ENCODE data around the gene C2orf72.
A peak's percentile ranks its signal among the peaks of the same experiment; 100 is the strongest.
"Not testable (repeated sequence)": the region's sequence is repeated elsewhere in the genome, so short reads cannot be mapped to it uniquely, and the experiment has no call there.

C2orf72 gene

DNA sequence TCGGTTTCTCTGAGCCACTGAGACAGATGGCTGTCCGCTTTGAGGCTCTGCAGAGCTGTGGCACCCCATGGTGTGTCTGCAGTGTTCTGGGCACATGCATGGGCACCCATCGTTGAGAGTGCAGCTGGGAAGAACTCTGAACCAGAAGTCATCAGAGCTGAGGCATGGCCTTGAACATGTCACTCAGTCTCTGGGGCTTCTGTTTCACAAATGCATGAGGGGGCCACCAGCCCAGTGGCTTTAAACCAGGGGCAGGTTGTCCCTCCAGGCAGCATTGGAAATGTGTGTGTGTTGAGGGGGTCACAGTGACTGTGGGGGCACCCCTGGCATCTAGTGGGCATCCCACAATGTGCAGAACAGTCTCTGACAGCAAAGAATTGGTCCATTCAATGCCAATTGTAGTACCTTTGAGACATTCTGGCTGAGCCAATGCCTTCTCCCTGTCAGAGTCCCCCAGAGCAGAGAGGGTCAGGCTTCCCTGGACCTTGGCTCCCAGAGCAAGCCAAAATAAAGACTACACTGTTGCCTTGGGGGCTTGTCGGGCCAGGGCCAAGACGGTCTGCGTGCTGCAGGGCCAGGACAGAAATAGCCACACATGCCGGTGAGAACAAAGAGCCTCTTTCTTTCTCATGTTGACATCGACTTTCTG lies 10.1 kb downstream of the C2orf72 start:
- no peak for DNase-seq

DNA sequence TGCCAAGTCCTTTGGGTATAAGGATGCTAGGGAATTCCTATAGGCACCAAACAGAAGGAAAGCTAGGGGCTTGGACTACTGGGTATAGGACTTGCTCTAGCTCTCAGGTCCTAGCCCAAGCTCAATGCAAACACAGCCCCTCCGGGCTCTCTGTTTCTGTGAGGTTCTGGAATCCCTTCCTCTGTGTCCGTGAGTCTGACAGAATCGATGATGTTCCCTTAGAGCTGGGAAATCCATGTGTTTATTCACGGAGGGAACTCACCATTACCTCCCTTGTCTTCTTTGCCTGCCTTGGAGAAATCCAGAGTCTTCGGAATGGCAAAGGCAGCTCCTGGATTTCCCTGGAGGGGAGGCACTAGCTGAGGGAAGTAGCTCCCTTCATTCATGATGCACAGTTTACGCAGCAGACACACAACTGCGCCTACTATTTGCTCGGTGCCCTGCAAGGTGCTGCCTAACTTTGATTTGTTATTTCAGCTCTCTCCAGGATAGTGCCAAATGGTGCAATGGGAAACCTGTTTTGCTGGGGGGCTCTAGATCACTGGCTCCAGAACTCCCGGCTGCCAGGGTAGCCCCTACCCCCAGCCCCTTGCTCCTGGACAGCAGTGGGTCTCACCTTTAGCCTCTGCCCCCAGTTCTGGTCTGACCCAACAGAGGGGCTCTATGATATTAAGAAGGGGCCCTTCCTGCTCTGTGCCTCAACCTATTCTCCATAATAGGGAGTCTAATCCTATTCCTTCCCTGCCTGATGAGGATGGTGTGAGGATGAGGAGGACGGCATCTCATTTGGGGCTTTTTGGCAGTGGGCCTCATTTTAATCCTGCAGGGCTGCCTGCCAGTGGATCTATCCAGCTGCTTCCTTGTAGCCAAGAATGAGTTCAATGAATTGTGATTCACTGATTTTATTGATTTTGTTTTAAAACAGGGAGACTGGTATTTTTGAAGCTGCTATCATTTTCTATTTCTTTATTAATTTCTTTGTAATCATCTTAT lies 10.9 kb downstream of the C2orf72 start:
- DNase-seq, result no peak

DNA sequence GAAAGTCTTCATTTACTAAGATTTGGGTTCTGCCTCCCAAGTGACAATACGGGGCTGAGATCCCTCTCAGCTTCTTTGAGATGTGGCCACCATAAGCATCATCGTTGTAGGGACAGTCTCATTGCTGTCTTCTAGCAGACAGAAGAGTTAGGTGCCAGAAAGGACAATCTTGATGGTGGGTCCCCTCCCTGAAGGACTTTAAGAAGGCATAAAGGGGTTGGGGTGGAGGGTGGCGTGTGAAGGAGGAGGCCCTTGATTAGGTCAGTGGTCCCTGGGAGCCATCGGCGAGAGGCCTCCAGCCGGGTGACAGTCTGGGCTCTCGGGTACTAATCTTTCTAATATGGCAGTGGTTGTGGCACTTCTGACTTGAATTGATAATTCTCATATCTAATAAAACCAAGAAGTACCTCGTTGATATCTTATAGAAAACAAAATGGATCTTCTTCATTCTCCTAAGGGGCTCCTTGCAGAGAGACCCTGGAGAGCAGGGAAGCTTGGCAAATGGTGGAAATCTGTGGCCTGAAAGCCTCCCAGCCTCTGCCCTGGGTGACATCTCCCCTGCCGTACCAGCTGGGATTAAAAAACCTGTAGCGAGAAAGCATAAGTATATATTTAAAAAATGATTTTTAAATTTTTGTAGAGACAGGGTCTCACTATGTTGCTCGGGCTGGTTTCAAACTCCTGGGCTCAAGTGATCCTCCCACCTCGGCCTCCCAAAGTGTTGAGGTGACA lies 12.1 kb downstream of the C2orf72 start:
- no peak for DNase-seq

DNA sequence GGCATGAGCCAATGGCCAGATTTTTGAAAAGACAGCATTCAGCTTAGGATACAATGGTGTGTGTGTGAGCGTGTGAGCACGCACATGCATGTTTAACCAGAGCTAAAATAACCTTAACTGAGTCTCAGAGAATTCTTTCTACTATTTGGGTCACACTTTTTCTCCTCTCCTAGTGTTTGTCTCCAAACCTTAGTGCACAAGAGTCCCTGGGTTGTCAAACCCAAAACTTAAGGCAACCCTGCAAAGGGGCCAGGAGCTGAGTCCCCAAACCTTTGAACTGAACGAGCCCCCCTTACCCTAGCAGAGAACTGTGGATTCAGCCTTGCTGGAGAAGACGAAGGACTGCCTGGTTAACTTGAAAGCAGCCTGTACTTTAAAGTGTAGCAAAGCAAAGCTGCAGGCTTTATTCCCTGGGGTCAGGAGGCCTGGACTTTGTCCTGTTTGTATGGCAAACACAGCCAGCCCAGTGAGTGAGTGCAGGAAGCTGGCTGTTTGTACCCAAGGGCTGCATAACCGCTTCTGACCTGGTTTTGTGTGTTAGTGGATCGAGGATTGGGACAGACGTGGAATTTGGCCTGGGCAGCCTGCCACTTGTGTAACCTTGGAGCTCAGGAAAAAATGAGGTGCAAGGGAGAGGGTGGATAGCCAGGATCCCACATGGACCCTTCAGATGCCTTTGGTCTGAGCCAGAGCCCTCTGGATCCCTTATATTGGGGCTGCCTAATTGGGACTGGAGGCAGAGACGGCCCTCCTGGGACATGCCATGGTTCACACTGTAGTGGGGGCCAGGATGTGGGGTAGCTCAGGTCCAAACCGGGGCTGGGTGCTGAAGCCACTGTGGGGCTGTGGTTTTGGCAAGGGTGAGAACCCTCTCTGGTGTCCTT lies 12.9 kb downstream of the C2orf72 start:
- DNase-seq, result no peak

DNA sequence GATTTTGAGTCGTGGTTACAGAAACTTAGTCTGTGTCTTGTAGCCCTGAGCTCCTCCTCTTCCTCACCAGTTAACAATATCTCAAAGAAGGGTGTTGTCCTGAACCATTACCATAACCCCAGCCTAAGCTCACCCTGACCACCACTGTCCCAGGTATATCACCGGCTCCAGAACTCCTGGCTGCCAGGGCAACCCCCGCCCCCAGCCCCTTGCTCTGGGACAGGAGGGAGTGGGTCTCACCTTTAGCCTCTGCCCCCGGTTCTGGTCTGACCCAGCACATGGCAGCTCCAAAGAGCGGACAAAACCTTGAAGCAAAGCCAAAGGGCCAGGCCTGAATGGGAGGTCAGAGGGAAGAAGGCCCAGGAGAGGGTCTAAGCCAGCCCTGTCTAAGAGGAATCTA lies 13.8 kb downstream of the C2orf72 start:
- DNase-seq, result no peak

DNA sequence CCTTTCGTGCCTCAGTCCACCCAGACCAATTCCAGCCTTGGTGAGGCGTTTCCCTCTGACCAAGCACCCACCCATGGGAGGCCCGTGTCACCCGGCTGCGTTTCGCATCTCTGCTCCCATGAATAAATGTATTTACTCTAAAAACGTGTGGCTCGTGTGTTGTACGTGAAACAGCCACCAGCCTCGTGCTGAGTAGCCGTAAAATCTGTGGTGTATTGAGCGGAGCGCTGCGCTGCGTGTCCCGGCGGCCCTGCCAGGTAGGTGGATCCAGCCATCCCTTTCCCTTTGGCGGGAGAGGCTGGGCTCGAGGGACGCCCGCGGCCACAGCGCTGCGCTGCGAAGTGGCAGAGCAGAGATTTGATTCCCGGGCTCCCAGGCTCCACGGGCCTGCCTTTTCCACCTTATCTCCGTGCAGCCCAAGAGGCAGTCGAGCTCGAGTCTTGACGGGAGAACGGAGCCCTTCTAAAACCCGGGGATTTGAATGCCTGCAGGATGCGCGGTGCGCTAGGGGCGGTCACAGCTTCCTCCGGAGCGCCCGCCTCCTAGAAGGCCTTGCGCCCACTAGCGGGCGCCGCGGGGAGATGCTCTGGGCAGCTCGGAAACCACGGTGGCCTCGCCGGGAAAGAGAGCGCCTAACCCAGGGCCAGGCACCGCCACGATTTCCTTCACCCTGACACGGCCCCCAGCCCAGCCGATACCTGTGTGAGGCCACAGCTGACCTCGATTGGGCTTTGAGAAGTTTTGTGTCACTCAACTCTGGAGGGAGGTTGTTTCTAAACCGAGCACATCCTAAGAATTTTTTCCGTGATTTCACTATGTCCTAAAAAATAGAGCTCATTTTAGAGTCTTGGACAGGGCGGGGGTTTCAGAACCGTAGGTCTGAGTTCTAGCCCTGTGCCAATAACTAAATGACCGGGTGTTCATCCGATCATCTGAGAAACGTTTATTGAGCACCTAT lies 15.4 kb downstream of the C2orf72 start:
- DNase-seq, result peak; percentile 73

DNA sequence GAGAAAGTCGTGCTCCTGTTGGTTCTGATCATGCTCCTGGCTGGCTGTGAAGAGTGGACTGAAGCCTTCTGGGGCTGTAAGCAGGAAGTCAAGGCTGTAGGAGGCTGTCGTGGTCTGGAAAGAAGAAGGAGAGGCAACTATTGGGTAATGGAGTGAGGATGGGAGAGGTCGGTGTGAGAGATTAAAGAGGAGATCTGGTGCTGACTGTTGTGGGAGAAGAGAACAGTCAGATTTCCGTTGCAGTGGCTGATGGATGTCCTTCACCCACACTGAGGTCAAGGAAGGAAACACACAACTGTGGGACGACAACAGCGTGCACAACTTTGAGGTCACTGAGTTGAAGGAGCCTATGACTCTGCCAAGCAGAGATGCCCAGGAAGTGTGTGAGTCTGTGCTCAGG lies 16.5 kb downstream of the C2orf72 start:
- DNase-seq, result no peak

DNA sequence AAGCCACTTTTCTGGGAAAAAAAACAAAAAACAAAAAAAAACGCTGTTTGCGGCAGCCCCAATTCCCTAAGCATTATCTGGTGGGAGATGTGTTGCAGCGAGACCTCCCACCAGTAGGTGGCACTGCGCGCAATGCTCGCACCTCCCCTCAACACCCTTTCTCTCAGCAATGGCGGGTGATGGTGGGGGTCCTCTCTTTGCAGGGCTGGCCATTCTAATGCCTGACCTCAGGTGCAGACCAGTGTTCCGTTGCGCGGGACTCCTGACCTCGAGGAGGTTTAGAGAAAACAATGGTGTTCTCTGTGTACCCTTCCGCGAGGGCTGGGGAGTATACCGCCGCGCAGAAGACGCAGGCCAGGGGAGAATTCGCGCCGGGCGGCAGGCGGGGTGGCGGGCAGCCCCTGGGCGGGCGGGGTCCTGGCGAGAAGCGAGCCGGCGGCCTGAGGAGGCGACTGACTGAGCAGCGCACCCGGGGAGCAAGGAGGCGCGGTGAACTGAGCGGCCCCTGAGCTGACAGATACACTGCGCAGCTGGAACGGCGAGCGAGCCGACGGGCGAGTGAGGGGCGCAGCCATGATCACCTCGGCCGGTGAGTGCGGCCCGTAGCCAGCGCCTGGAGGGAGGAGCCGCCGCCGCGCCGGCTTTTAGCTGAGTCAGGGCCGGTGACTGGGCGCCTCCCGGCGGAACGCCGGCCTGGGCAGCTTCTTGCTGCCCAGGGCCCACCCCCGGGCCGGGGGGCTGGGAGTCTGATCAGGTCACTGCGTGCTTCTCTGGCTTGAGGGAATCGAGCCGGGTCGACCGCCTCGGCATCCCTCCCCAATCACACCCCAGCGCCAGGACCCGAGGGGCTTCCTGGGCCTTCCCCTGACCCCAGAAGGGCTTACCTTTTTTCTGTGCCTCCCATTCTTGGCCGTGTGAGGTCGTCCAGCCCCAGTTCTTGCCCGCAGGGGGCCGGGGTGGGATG lies 19.4 kb downstream of the C2orf72 start, which contains the start of gene PSMD1:
PSMD1 (plus strand) TSS at position 415 of the 964 bp plus-strand sequence; CDS start at position 574, 159 bp downstream.
- peak; percentile 55 for DNase-seq

DNA sequence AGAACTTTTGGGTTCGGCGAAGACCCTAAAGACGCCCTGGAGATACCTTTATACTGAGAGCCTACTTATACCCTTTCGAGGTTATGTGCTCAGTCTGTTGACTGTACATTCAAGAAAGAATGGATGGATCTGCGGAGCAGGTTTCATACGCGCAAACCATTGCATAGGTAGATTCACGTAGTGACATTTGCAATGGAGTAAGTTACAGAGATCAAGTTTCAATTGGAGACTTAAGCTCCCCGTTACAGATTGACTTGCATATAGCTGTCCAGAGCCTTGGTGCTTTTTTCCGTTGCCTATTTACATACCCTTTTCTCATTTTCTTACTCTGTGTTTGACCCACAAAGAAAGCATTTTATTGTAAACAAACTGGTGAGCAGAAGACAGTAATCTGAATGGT lies 20.3 kb downstream of the C2orf72 start:
- DNase-seq, result no peak

DNA sequence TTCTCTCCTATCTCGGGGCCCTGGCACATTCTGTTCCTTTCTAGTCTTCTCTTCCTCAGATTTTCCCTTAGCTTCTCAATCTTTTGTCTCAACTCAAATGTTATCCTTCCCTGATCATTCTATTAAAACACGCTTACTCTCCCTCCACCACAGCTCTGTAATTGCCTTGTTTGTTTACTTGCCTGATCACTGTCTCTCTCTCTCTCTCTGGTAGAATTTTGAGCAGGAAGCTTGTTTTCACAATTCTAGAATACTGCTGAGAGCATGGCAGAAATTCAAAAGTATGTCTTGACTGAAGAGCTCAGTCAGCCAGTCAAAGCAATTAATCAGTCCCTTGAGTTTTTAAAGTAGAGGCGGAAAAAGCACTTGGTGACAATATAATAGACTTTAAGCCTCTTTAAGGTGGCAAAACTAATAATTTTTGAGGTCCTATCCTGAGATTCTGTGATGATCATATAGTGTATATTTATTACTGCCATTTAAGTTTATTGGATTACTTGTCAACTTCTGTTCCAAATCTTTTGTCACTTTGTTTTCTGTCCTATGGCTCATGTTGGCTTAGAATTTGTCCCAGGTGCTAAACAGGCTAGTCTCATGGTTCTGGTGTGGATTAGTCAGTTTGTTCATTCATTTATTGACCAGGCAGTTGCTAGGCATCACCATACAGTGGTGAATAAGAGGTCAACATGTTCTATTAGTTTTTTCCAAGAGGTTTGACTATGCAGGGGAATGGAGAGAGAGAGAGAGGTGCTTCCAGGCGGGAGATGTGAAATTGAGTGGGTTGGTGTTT lies 21.6 kb downstream of the C2orf72 start:
- DNase-seq, result no peak

DNA sequence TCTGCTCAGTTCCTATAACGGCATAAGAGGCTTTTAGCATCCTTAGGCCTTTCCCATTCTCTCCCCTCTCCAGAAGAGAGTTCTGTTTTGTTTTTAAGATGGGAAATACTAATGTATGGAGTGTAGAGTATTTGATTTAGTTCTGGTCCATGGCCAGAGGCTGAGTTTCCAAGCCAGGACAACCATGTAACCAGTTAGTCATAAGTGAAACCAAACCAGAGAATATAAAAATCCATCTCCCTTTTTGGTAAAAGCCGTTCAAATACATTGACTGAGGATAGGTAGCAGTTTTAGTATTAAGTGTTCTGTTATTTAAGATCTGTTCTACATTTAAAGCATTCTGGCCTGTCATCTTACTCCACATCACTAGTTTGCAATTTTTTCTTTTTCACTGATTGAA lies 22.4 kb downstream of the C2orf72 start:
- no peak for DNase-seq

DNA sequence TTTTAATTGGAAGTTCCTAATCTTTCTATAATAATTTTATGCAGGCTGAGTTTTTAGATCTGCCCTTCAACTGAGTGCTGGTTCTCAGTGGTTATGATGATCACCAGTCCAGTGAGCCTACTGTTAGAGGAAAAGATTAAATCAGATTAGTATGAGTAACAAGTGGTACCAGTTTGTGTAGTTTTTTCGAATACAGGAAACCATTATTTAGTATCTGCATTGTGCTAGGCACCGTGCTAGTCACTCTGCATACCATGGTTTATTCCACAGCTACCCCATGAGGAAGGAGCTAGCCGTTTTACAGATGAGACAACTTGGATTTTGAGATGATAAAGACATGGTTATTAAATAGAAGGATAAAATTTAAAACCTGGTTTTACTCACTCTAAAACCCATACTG lies 25.5 kb downstream of the C2orf72 start:
- DNase-seq, result no peak

DNA sequence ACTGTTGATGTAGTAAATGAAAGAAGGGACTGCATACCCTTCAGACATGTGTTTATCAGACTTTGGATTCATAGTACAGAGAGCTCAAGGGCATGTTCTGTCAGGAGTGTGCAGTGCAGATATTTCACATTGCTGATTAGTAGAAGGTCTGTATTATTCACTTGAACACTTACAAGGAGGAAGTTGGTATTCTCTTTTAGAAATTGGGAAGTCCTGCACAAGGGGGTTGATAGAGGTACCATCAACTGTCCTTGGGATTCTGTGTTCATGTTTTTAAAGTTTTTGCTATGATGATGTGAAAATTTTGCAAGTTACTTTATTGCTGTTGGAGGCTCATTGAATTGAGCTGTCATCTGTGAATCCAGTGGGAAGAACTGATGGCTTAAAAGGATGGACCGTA lies 26.0 kb downstream of the C2orf72 start:
- no peak for DNase-seq

DNA sequence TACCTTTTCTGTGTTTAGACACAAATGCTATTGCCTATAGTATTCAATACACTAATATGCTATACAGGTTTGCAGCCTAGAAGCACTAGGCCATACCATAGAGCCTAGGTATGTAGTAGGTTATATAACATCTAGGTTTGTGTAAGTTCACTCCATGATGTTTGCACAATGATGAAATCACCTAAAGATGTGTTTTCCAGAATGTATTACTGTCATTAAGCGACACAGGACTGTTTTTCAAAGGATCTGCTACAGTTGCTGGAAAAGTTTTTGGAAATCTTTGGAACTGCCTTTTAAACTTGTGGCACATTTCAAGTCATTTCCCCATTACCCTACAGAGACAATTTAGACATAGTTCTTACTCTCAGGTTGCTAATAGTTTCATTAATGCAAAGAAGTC lies 28.6 kb downstream of the C2orf72 start:
- DNase-seq, result no peak

DNA sequence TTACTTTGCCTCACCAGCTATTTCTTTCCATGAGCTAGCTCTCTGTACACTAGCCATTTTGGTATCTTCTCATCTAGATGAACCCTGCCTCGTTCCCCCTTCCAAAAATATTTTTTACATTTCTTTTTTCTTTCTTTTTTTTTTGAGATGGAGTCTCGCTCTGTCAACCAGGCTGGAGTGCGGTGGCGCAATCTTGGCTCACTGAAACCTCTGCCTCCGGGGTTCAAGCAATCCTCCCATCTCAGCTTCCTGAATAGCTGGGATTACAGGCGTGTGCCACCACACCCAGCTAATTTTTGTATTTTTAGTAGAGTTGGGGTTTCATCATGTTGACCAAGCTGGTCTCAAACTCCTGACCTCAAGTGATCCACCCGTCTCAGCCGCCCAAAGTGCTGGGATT lies 30.2 kb downstream of the C2orf72 start:
- DNase-seq, result not testable (repeated sequence)

DNA sequence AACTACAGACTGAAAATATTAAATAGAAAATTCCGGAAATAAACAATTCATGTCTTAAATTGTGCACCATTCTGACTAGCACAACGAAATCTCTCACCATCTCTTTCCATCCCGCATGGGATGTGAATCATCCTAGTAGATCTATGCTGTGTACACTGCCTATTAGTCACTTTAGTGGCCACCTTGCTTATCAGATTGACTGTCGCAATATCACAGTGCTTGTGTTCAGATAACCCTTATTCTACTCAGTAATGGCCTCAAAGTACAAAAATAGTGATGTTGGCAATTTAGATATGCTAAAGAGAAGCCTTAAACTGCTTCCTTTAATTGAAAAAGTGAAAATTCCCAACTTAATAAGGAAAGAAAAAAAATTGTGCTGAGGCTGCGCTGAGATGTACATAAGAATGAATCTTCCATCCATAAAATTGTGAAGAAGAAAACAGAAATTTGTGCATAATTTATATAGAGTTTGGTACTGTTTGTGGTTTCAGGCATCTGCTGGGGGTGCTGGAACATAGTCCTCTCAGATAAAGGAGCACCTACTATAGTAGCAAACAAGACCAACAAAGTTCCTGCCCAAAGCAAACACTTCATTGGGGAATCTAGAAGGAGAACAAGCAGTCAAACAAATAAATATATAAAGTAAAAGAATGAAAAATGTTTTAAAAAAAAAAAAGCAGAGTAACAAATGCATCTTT lies 31.4 kb downstream of the C2orf72 start:
- DNase-seq, result no peak

DNA sequence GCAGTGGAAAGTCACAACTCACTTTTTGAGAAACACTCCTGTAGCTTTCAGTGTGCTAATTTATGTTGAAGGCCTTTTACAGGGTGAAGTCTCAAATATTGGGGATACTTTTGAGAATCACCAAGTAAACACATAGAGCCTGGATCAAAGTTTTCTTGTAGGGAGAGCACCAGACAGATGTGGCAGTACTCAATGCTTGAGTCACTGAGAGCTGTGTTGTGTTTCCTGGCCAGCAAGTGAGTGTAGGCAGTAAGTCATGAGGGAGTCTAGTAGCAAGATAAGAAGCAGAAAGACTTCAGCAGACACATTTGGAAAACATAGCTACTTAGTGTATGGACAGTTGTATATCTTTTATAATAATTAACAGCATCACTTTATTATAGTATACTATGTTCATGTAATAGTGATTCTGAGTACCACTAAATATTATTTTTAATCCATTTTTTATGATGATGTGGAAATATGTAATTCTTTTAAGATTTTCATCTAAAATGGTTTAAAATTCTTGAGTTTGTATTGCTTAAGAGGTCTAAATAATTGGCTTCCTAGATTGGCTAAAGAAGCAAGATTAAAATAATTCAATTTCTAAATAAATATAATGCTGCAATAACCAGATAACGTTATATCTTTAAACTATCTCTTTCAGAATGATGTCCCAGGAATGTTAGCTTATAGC lies 32.2 kb downstream of the C2orf72 start:
- DNase-seq, result no peak

DNA sequence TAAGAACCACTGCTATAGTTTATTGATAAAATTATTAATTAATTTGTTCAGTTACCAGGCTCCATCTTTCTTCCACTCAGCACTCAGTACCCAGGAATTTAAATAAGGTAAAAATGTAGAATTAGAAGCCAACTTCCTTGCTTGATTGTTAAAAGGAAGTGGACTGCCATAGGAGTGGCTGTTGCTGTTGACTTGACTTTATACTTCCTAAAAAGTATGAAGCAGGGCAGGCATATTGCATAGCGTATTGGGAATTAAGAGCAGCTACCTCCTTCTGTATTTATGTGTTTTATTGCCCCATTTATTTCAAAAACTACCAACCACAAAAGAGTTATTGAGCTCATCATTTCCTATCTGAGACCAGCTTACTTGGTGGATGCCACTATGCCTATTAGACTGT lies 47.2 kb downstream of the C2orf72 start:
- no peak for DNase-seq

Measured in SHP77 treated with DMSO at 0.1 percent for 48 hours (cell line).